ENCODE measurements around the gene SLC16A11.

- TF ChIP-seq PATZ1 (CRISPR knock-in tag; IDR thresholded peaks at IDR 0.05; ENCODE audit: borderline replicate concordance), result no peak
- no peak for TF ChIP-seq ARNTL (CRISPR knock-in tag; IDR thresholded peaks at IDR 0.05; ENCODE audit: borderline replicate concordance, low read depth)
- TF ChIP-seq RARB (CRISPR knock-in tag; IDR thresholded peaks at IDR 0.05), result no peak
- TF ChIP-seq ZNF565 (CRISPR knock-in tag; conservative IDR thresholded peaks at IDR 0.05; ENCODE audit: low read depth), result no peak
- no peak for TF ChIP-seq ZFP3 (CRISPR knock-in tag; IDR thresholded peaks at IDR 0.05)
- no peak for TF ChIP-seq TOX (CRISPR knock-in tag; IDR thresholded peaks at IDR 0.05; ENCODE audit: borderline replicate concordance)
- TF ChIP-seq ZFP30 (CRISPR knock-in tag; IDR thresholded peaks at IDR 0.05), result no peak
- TF ChIP-seq POU6F1 (CRISPR knock-in tag; IDR thresholded peaks at IDR 0.05; ENCODE audit: borderline replicate concordance, low read depth), result no peak
- no peak for TF ChIP-seq BACH2 (CRISPR knock-in tag; IDR thresholded peaks at IDR 0.05; ENCODE audit: borderline replicate concordance)
- TF ChIP-seq ZNF70 (CRISPR knock-in tag; IDR thresholded peaks at IDR 0.05), result no peak
- no peak for TF ChIP-seq ESRRG (CRISPR knock-in tag; IDR thresholded peaks at IDR 0.05)
- no peak for TF ChIP-seq SNAI2 (CRISPR knock-in tag; IDR thresholded peaks at IDR 0.05)
- no peak for TF ChIP-seq PPARA (CRISPR knock-in tag; IDR thresholded peaks at IDR 0.05; ENCODE audit: borderline replicate concordance)
These were observed 46.7 kb downstream of the SLC16A11 start for GRCh38 chr17:6997171-6997570.
